ENCODE results near the gene B3GAT3.
"Not testable (repeated sequence)": the region's sequence is repeated elsewhere in the genome, so short reads cannot be mapped to it uniquely, and the experiment has no call there.

B3GAT3 gene

GRCh38 chr11:62577046-62577714 is 44.6 kb downstream of the B3GAT3 start:
- DNase-seq (ENCODE audit: low spot score), result no peak

GRCh38 chr11:62575837-62576236 is 45.9 kb downstream of the B3GAT3 start:
- DNase-seq (ENCODE audit: low spot score), result no peak

- peak; percentile 26 for DNase-seq (ENCODE audit: low spot score)
Observed at GRCh38 chr11:62575156-62575555, 46.6 kb downstream of the B3GAT3 start.

GRCh38 chr11:62574363-62575071 is 47.3 kb downstream of the B3GAT3 start:
- peak; percentile 50 for DNase-seq (ENCODE audit: low spot score)

- peak; percentile 99 for DNase-seq (ENCODE audit: low spot score)
Observed at GRCh38 chr11:62573592-62574362, 48.0 kb downstream of the B3GAT3 start, which contains the start of gene EEF1G. Gene EEF1G, minus strand, starts transcription at chr11:62573891. Its CDS starts 49 bp downstream, at chr11:62573842.

- DNase-seq (ENCODE audit: low spot score), result peak; percentile 35
Observed at GRCh38 chr11:62573006-62573591, 48.7 kb downstream of the B3GAT3 start.

GRCh38 chr11:62572431-62572830 is 49.4 kb downstream of the B3GAT3 start:
- no peak for DNase-seq (ENCODE audit: low spot score)

- DNase-seq (ENCODE audit: low spot score), result not testable (repeated sequence)
Observed at GRCh38 chr11:62571493-62571892, 50.3 kb downstream of the B3GAT3 start.

- DNase-seq (ENCODE audit: low spot score), result not testable (repeated sequence)
Observed at GRCh38 chr11:62570903-62571302, 50.9 kb downstream of the B3GAT3 start.

- DNase-seq (ENCODE audit: low spot score), result no peak
Observed at GRCh38 chr11:62569611-62570010, 52.2 kb downstream of the B3GAT3 start.

GRCh38 chr11:62567018-62567633 is 54.7 kb downstream of the B3GAT3 start:
- no peak for DNase-seq (ENCODE audit: low spot score)

- DNase-seq (ENCODE audit: low spot score), result no peak
Observed at GRCh38 chr11:62566247-62566646, 55.5 kb downstream of the B3GAT3 start.

Data from hepatic stellate cell (primary cell).